Measurements from ENCODE around the gene GABARAP.

GABARAP gene

GRCh38 chr17:7223375-7223774, 18.9 kb downstream of the GABARAP start:
- peak overlapping the region; percentile 61 for H3K27ac Mint-ChIP-seq
- H3K27me3 Mint-ChIP-seq (ENCODE audit: low read depth, poor library complexity) = no peaks in the 10 kb centered on the region
- peaks cover 35% of the 10 kb centered on the region for H3K4me1 Mint-ChIP-seq
- H3K36me3 Mint-ChIP-seq (ENCODE audit: low read depth) = peaks cover 21% of the 10 kb centered on the region
- no peak overlapping the region for H3K4me3 Mint-ChIP-seq
- H3K9me3 Mint-ChIP-seq = no peaks in the 10 kb centered on the region
- DNase-seq = no peak
- TF ChIP-seq, protein P1, sequence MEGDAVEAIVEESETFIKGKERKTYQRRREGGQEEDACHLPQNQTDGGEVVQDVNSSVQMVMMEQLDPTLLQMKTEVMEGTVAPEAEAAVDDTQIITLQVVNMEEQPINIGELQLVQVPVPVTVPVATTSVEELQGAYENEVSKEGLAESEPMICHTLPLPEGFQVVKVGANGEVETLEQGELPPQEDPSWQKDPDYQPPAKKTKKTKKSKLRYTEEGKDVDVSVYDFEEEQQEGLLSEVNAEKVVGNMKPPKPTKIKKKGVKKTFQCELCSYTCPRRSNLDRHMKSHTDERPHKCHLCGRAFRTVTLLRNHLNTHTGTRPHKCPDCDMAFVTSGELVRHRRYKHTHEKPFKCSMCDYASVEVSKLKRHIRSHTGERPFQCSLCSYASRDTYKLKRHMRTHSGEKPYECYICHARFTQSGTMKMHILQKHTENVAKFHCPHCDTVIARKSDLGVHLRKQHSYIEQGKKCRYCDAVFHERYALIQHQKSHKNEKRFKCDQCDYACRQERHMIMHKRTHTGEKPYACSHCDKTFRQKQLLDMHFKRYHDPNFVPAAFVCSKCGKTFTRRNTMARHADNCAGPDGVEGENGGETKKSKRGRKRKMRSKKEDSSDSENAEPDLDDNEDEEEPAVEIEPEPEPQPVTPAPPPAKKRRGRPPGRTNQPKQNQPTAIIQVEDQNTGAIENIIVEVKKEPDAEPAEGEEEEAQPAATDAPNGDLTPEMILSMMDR (IDR thresholded peaks at IDR 0.05) = no peak

DNA sequence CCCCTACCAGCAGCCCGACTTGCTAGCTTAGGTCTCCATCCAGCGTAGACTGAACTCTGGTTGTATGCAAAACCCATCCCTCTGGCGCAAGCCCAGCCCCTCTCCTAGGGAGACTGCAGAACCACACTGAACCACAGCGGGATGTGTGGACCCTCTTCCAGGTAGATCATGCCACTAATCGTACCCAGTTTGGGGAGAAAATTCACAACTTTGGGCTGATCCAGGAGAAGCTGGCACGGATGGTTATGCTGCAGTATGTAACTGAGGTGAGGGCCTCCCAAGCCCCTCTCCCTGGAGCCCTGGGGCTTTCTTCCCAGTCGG, 19.3 kb downstream of the GABARAP start:
- peaks cover 16% of the 10 kb centered on the region for H3K36me3 Mint-ChIP-seq (ENCODE audit: low read depth)
- H3K4me1 Mint-ChIP-seq = peaks cover 40% of the 10 kb centered on the region
- H3K27me3 Mint-ChIP-seq (ENCODE audit: low read depth, poor library complexity) = no peaks in the 10 kb centered on the region
- DNase-seq = no peak
- no peak overlapping the region for H3K27ac Mint-ChIP-seq
- H3K4me3 Mint-ChIP-seq = no peak overlapping the region
- H3K9me3 Mint-ChIP-seq = no peaks in the 10 kb centered on the region
- TF ChIP-seq, protein P1 (IDR thresholded peaks at IDR 0.05) = no peak

DNA sequence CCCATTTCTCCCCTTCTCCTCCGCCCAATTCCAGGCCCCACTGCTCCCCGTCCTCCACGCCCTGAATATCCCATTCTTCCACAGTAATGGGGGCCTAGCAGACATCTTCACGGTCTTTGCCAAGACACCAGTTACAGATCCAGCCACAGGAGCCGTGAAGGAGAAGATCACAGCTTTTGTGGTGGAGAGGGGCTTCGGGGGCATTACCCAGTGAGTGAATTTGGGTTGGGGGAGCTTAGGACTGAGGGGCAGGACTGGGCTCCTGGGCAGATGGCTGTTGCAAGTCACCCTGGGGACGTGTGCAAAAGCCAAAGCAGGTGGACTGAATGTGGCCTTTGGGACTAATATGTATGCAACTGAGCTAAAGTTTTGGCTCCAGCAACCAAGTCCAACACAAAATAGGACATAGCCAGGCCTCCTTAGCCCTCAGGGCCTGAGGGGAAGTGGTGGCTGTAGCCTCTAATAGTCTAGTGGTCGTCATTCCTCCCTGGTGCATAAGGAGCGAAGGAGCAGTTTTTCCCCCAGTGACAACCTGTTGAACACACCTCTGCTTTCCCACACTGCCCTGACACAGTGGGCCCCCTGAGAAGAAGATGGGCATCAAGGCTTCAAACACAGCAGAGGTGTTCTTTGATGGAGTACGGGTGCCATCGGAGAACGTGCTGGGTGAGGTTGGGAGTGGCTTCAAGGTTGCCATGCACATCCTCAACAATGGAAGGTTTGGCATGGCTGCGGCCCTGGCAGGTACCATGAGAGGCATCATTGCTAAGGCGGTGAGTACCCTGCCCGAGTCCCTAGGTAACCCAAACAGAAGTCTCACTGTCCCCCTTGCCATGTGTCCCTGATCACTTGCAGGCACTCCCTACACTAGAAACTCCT, 19.9 kb downstream of the GABARAP start:
- Mint-ChIP-seq H3K27me3 (ENCODE audit: low read depth, poor library complexity) (no peaks in the 10 kb centered on the region), H3K27ac (no peak overlapping the region), H3K36me3 (ENCODE audit: low read depth) (peaks cover 12% of the 10 kb centered on the region), H3K9me3 (no peaks in the 10 kb centered on the region), H3K4me3 (peak overlapping the region; percentile 18), H3K4me1 (peaks cover 46% of the 10 kb centered on the region)
- no peak for DNase-seq
- TF ChIP-seq, protein P1 (IDR thresholded peaks at IDR 0.05) = no peak

DNA sequence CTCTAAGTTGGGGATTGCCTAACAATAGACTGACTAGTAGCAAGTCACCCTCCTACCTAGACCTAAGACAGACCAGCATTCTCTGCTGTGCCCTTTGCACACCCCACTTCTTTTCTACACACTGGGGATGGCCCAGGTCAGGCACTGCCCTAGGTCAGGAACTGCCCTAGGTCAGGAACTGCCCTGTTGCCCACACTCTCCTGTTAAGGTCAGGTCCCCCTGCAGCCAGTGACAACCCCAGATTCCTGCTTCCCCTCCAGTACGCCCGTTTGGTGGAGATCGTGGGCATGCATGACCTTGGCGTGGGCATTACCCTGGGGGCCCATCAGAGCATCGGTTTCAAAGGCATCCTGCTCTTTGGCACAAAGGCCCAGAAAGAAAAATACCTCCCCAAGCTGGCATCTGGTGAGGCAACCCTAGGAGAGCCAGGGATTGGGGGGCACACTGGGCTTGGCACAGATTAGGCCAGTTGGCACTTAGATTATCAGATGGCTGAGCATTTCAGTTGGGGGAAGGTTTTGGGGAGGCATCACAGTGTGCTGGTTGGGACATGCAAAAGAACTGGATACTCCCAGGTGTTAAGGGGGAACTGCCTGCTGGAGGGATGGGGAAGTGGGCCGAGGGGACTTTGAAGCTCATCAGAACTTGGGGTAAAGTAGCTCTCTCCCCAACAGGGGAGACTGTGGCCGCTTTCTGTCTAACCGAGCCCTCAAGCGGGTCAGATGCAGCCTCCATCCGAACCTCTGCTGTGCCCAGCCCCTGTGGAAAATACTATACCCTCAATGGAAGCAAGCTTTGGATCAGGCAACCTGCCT, 20.8 kb downstream of the GABARAP start:
- Mint-ChIP-seq H3K9me3 (no peaks in the 10 kb centered on the region), H3K36me3 (ENCODE audit: low read depth) (peaks cover 9% of the 10 kb centered on the region), H3K4me3 (peak overlapping the region; percentile 95), H3K27me3 (ENCODE audit: low read depth, poor library complexity) (no peaks in the 10 kb centered on the region), H3K4me1 (peaks cover 51% of the 10 kb centered on the region), H3K27ac (peak overlapping the region; percentile 54)
- TF ChIP-seq, protein P1 (IDR thresholded peaks at IDR 0.05) = no peak
- no peak for DNase-seq

- Mint-ChIP-seq H3K27ac (peak overlapping the region; percentile 98), H3K9me3 (no peaks in the 10 kb centered on the region), H3K36me3 (ENCODE audit: low read depth) (peaks cover 9% of the 10 kb centered on the region), H3K4me3 (peak overlapping the region; percentile 95), H3K4me1 (peaks cover 58% of the 10 kb centered on the region), H3K27me3 (ENCODE audit: low read depth, poor library complexity) (no peaks in the 10 kb centered on the region)
- TF ChIP-seq, protein P1 (IDR thresholded peaks at IDR 0.05) = peak; percentile 14
- DNase-seq = no peak
These were observed 21.5 kb downstream of the GABARAP start for GRCh38 chr17:7220593-7221277.

Measured in nephron progenitor cell (in vitro differentiated cells).